HG03097 (cell line): ENCODE measurements around the gene ATE1.

Experiments
- ATAC-seq: cut with Tn5 transposase; IDR thresholded peaks from one replicate; pipeline ENCODE4 v1.9.1; 2021; ENCODE audit not compliant: unreplicated experiment, low FRiP score

Gene ATE1

DNA sequence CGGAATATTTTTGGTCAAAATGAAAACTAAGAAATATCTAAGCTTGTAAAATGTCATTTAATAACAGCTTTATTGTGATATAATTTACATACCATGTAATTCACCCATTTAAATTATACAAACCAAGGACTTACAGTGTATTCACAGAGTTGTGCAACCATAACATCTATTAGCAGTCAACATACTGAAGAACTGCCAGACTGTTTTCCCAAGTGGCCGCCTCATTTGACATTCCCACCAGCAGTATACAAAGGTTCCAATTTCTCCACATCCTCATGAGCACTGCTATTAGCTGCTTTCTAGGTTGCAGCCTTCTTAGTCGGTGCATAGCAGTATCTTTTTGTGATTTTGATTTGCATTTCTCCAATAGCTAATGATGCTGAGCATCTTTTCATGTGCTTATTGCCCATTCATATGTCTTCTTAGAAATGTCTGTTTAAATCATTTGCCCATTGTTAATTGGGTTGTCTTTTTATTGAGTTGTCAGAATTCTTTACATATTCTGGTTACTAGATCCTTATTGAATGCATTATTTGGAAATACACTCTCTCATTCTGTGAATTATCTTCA lies 176.6 kb downstream of the ATE1 start:
- no peak for ATAC-seq

- ATAC-seq: no peak
These were observed 180.6 kb downstream of the ATE1 start for GRCh38 chr10:121747163-121747775.

- ATAC-seq: no peak
These were observed 186.5 kb downstream of the ATE1 start for GRCh38 chr10:121741248-121741792.

DNA sequence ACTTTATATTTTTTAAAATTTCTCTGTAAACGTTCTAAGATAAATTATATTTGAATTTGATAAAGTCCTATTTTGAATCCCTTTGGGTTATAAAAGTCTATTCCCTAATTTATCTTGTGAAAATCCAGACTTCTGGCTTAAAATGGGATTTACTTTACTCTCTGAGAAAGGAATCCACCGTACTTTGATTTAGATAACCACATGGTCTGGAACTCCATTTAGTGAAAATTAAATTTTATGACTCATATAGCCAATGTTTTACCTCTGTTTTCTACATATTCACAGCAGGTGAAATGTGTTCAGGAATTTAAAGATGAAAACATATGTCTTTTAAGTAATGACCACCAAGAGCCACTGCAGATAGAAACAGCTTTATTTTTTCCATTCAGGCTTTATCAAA lies 187.8 kb downstream of the ATE1 start:
- ATAC-seq: no peak

- no peak for ATAC-seq
These were observed 188.7 kb downstream of the ATE1 start for GRCh38 chr10:121739114-121739513.

- no peak for ATAC-seq
These were observed 191.3 kb downstream of the ATE1 start for GRCh38 chr10:121736315-121737130.

GRCh38 chr10:121735263-121735662 lies 192.6 kb downstream of the ATE1 start:
- no peak for ATAC-seq

DNA sequence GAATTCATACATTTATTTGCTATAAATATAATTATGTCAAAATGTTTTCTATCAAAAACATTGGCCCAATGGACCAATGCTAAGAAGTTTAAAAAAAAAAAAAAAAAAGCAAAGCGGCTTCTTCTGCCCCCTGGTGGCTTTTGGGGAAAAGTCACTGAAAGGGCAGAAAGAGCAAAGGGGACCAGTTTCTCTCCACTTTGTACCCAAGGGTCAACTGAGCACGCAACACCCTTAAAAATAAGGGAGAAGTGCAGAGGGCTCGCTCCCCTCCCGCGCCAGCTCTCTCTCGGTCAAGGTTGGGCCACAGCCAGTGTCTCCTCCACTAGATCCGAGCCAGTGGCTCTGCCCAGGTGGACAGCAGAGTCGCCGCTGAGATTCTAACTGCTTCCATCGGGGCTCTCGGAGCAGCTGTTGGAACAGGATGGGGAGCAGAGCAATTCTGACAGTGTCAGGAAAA lies 193.2 kb downstream of the ATE1 start:
- ATAC-seq: no peak

DNA sequence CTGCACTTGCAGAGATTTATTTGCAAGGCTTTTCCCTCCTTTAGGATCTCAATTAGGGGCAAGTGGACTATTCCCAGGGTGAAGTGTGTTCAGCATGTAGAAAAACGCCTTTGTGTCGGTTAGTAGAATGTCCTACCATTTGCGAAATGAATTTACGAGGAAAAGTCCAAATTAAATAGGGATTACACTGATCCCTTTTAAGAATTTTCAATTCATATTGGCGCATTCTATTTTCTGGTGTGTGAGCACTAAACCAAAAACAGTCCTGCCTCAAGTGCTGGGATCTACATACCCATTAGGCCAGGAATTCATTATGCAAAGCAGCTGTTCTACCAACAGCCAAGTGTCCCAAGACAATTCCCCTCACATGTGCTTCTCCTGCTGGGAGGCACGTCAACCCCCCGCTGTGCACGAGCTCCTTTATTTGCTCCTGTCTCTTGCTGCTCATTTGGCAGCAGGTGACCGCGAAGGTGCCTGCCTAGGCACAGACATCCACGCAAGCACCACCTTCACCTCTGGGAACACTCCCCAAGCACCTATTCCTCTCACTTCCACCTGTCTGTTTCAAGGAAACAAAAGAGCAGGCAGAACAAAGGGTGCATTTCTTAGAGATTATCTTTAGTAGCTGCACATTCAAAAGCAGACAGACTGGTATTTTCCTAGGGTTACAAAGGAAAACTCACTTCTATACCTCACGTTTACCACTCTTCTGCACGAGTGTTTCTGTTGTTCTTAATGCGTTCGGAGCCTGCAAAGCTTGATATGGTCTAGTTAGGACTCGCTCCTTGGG lies 195.0 kb downstream of the ATE1 start:
- ATAC-seq: no peak

GRCh38 chr10:121732172-121732571 lies 195.7 kb downstream of the ATE1 start:
- ATAC-seq: no peak

- no peak for ATAC-seq
These were observed 203.5 kb downstream of the ATE1 start for GRCh38 chr10:121724282-121724681.

GRCh38 chr10:121722665-121723064 lies 205.2 kb downstream of the ATE1 start:
- ATAC-seq: no peak

DNA sequence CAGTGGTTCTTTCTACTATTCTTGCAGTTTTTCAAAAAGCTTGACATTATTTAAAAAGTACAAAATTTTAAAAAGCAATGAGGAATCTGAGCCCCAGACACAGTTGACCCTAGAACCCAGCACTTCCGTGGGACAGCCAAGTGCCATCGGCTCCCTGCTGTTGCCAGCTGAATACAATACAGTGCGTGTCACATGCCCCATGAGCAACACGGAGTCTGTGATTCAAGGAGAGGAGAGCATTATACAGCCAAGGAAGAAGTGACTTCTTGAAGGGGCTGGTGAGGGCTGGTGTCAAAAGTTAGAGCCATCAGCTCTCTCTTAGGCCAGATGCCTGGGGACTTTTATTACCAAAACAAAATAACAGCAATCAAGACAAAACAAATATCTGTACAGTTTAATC lies 206.6 kb downstream of the ATE1 start:
- ATAC-seq: no peak

GRCh38 chr10:121715969-121716368 lies 211.9 kb downstream of the ATE1 start:
- ATAC-seq: no peak

DNA sequence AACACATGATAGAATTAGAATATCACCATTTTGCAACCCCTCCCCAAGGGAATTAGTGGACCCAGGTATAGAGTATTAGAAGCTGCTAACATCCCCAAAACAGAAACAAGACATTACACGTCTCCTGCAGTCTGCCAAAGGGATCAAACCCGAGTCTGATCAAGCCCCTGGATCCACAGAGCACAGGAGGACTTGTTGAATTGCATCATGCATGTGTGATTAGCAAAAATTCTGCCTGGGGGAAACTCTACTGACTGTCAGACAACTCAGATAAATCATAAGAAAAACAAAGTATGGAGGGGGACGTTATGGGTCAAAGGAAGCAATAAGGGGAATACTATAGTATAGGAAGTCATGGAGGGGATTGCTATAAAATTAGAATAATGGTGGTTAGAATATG lies 212.8 kb downstream of the ATE1 start:
- no peak for ATAC-seq

GRCh38 chr10:121713486-121713885 lies 214.3 kb downstream of the ATE1 start:
- no peak for ATAC-seq

DNA sequence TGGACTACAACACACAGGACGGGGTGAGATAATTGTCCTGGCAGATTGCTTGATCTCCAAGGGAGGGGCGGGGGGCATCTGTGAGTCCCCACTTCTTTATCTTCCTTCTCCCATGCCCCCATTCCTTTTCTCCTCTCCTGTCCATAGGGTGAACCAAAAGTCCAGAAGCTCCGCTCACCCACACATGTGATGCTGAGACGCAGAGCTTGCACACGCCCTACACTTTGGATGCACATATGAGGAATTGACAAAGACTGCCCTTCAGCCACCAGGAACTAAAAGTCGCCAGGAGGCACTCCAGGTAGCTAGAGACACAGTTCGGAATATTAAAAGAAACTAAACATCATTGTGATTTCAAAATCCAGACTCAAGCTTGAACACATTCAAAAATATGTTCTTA lies 216.9 kb downstream of the ATE1 start:
- no peak for ATAC-seq

- ATAC-seq: no peak
These were observed 217.6 kb downstream of the ATE1 start for GRCh38 chr10:121710207-121710606.

- ATAC-seq: no peak
These were observed 218.2 kb downstream of the ATE1 start for GRCh38 chr10:121709675-121710073.

DNA sequence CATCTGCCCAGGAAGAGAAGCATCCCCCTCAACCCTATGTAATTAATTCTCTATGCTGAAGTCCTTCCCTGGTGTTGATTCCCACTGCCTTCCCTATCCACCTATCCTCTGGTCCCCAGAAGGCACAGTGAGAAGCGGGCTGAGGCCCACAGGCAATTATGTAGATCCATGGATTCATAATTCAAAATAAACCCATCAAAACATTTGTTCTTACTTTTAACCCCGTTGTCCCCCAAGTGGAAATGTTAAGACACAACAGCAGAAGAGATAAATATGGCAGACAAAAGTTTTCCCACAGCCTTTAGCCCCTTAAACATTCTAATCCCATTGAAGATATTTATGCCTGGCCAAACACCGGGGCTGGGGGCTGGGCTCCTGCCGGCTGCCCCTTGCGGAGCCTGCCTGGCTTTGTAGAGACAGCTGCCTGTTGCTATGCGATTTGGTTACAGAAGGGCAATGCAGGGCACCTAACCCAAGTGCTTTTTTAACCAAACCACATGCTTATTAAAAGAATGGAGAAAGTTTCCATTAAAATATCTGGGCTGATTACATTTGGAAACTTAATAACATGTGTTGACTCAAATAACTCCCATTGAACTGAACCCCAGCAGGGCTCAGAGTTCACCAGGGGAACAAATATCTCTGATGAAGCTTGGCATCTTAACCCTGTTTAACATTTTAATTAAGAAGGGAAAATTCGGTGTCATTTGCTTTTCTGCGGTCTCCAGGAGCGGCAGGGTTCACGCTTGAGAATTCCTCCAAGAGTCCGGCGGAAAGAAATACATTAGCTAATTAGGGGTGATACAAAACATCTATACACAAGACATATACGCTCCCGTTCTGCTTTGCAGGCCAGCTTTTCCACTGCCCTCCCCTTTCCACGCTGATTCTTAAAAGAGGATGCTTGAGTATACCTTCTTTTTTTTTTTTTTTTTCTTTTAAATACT lies 218.8 kb downstream of the ATE1 start:
- no peak for ATAC-seq
